A673 (cell line): Measurements from ENCODE around the gene TMC4. TPM values are rescaled to one million over a fixed set of nuclear protein-coding genes. Genes with fewer than 3 reads are reported as not detected.

Experiments used
- BruUV-seq: library from RNA; stranded (reverse); fragments of 400-500 nt; replicated peaks from 2 replicates; lab custom pipeline; 2021; lab: Mats Ljungman, UMichigan
- CTCF ChIA-PET: fragments of 300-600 bp; sonication (Branson Sonifier 250); formaldehyde crosslinking; loops from one replicate; lab custom pipeline; 2022; ENCODE audit warnings: antibody characterized with exemption; lab: Charles Lee
- POLR2A ChIA-PET: fragments of 300-600 bp; sonication (Branson Sonifier 250); formaldehyde crosslinking; loops from one replicate; lab custom pipeline; 2022; ENCODE audit warnings: antibody characterized with exemption; ENCODE audit not compliant: low non-redundant PET; lab: Charles Lee
- DNase-seq: peaks from one replicate; pipeline ENCODE4 v3.0.0-alpha.2; 2015; ENCODE audit warnings: low spot score
- H3K27ac ChIP-seq: fragments of 200-600 bp; sonication (generic); 2 replicates; pipeline ENCODE4 v1.5.1; 2016; ENCODE audit warnings: mixed run types, low read depth, mild to moderate bottlenecking, mixed read lengths, antibody characterized with exemption, low read length; ENCODE audit not compliant: poor library complexity, severe bottlenecking
- H3K27me3 ChIP-seq: fragments of 200-600 bp; sonication (generic); replicated peaks from 2 replicates; pipeline ENCODE4 v1.6.1; 2017; ENCODE audit warnings: mixed run types, low read depth, mild to moderate bottlenecking, mixed read lengths, antibody characterized with exemption, low read length; ENCODE audit not compliant: insufficient read depth, poor library complexity
- H3K36me3 ChIP-seq: fragments of 200-600 bp; sonication (generic); 2 replicates; pipeline ENCODE4 v1.6.1; 2016; ENCODE audit warnings: mixed run types, mild to moderate bottlenecking, mixed read lengths, antibody characterized with exemption, low read length; ENCODE audit not compliant: insufficient read depth, poor library complexity, severe bottlenecking
- H3K4me1 ChIP-seq: fragments of 200-600 bp; sonication (generic); 2 replicates; pipeline ENCODE4 v1.6.1; 2017; ENCODE audit warnings: mixed run types, mild to moderate bottlenecking, mixed read lengths, antibody characterized with exemption, low read length; ENCODE audit not compliant: insufficient read depth, poor library complexity, severe bottlenecking
- H3K4me3 ChIP-seq: fragments of 200-600 bp; sonication (generic); 2 replicates; pipeline ENCODE4 v1.5.1; 2016; ENCODE audit warnings: low read depth, mixed run types, mild to moderate bottlenecking, mixed read lengths, low read length; ENCODE audit not compliant: poor library complexity, severe bottlenecking
- H3K9me3 ChIP-seq: fragments of 200-600 bp; sonication (generic); 2 replicates; pipeline ENCODE4 v1.6.1; 2016; ENCODE audit warnings: mixed run types, low read depth, mild to moderate bottlenecking, mixed read lengths, antibody characterized with exemption, low read length; ENCODE audit not compliant: poor library complexity, severe bottlenecking
- CTCF ChIP-seq: fragments of 300-800, 200-600 bp; sonication (generic); conservative IDR thresholded peaks from 2 replicates; pipeline ENCODE4 v1.5.1; 2017; ENCODE audit warnings: low read depth, mild to moderate bottlenecking, antibody characterized with exemption, low read length, moderate library complexity, mixed read lengths
- EZH2 ChIP-seq: fragments of 200-600 bp; sonication (generic); IDR thresholded peaks from 2 replicates; pipeline ENCODE4 v1.6.1; 2017; ENCODE audit warnings: borderline replicate concordance, low read depth, mild to moderate bottlenecking, mixed read lengths, antibody characterized with exemption, low read length; ENCODE audit not compliant: poor library complexity, severe bottlenecking
- intact Hi-C: fragments of 100-400 bp; cut with micrococcal nuclease; formaldehyde crosslinking; loops from one replicate; pipeline ENCODE4 v1.10.0; 2022; ENCODE audit not compliant: unreplicated experiment
- total RNA-seq: library from RNA; stranded (reverse); gene quantifications from 2 replicates; pipeline ENCODE4 v1.2.3, GENCODE V29; 2021

Gene TMC4
- total RNA-seq, 1 experiment from 2014 or later: 0.58 TPM

- no peaks in the 10 kb centered on the region for H3K27me3 ChIP-seq
- peaks cover 12% of the 10 kb centered on the region for H3K4me1 ChIP-seq
- CTCF ChIA-PET: interaction anchor here (1.0 kb wide), 1 partner anchor 129 kb away, joined by 3 read pairs; no protein-coding TSS in a partner anchor
- intact Hi-C loops: no loop called here
- no peak for TF ChIP-seq CTCF
- TF ChIP-seq EZH2: no peak
- peak overlapping the region; percentile 99 for H3K27ac ChIP-seq
- H3K4me3 ChIP-seq: peak overlapping the region; percentile 99
- POLR2A ChIA-PET: interaction anchor here (0.5 to 0.6 kb wide), 4 partner anchors 29 to 68 kb away, joined by 3 to 6 read pairs (median 4); partner anchors contain the start of gene RPS9
- no peaks in the 10 kb centered on the region for H3K9me3 ChIP-seq
- peak; percentile 100 for DNase-seq
- peaks cover 21% of the 10 kb centered on the region for H3K36me3 ChIP-seq
- BruUV-seq: no TSS peak
Observed at GRCh38 chr19:54136864-54137698, 35.9 kb downstream of the TMC4 start.

GRCh38 chr19:54136086-54136863, 36.7 kb downstream of the TMC4 start:
- Histone ChIP-seq H3K4me3 (peak overlapping the region; percentile 53), H3K9me3 (no peaks in the 10 kb centered on the region), H3K27ac (peak overlapping the region; percentile 16), H3K27me3 (no peaks in the 10 kb centered on the region), H3K4me1 (peaks cover 12% of the 10 kb centered on the region), H3K36me3 (peaks cover 20% of the 10 kb centered on the region)
- DNase-seq: no peak
- BruUV-seq: TSS peak; percentile 58
- intact Hi-C loops: no loop called here
- CTCF ChIA-PET: no interaction called here
- TF ChIP-seq CTCF: no peak
- TF ChIP-seq EZH2: no peak
- POLR2A ChIA-PET: no interaction called here

- TF ChIP-seq CTCF (no peak), EZH2 (no peak)
- no peak for DNase-seq
- no peak overlapping the region for H3K27ac ChIP-seq
- H3K9me3 ChIP-seq: no peaks in the 10 kb centered on the region
- no TSS peak for BruUV-seq
- no peaks in the 10 kb centered on the region for H3K27me3 ChIP-seq
- POLR2A ChIA-PET: no interaction called here
- peaks cover 16% of the 10 kb centered on the region for H3K36me3 ChIP-seq
- intact Hi-C loops: no loop called here
- no peak overlapping the region for H3K4me3 ChIP-seq
- CTCF ChIA-PET: no interaction called here
- peaks cover 5% of the 10 kb centered on the region for H3K4me1 ChIP-seq
Observed at GRCh38 chr19:54133957-54134590, 38.9 kb downstream of the TMC4 start.
